Activated CD4-positive, alpha-beta T cell treated with anti-CD3 and anti-CD28 coated beads for 24 hours (primary cell): Measurements from ENCODE around the gene MGMT.

Experiments used
- DNase-seq, 2 donors: peaks; one replicate each; pipeline ENCODE4 v3.0.0-alpha.2; 2020; ENCODE audit warnings: low read depth in 2 of 2

Gene MGMT

GRCh38 chr10:129541748-129542487, 74.9 kb downstream of the MGMT start:
- DNase-seq = no peak

- no peak for DNase-seq
Measured at GRCh38 chr10:129542589-129542988, 75.5 kb downstream of the MGMT start.

- no peak for DNase-seq
Measured at GRCh38 chr10:129544205-129545202, 77.5 kb downstream of the MGMT start.

- DNase-seq = no peak
Measured at GRCh38 chr10:129545261-129545660, 78.2 kb downstream of the MGMT start.

GRCh38 chr10:129546106-129546505, 79.1 kb downstream of the MGMT start:
- DNase-seq = no peak

GRCh38 chr10:129547608-129548007, 80.6 kb downstream of the MGMT start:
- DNase-seq = no peak

GRCh38 chr10:129548600-129548999, 81.6 kb downstream of the MGMT start:
- DNase-seq = no peak

- no peak for DNase-seq
Measured at GRCh38 chr10:129550076-129550475, 83.0 kb downstream of the MGMT start.

GRCh38 chr10:129550658-129551057, 83.6 kb downstream of the MGMT start:
- DNase-seq = no peak

GRCh38 chr10:129552119-129552518, 85.1 kb downstream of the MGMT start:
- DNase-seq = no peak

GRCh38 chr10:129553928-129554327, 86.9 kb downstream of the MGMT start:
- no peak for DNase-seq

GRCh38 chr10:129556316-129556715, 89.3 kb downstream of the MGMT start:
- DNase-seq = no peak

- no peak for DNase-seq
Measured at GRCh38 chr10:129560361-129560760, 93.3 kb downstream of the MGMT start.

- DNase-seq = no peak
Measured at GRCh38 chr10:129562487-129562886, 95.4 kb downstream of the MGMT start.

GRCh38 chr10:129564923-129565322, 97.9 kb downstream of the MGMT start:
- DNase-seq = no peak

GRCh38 chr10:129568583-129569344, 101.7 kb downstream of the MGMT start:
- DNase-seq = no peak

GRCh38 chr10:129570185-129570584, 103.1 kb downstream of the MGMT start:
- no peak for DNase-seq

GRCh38 chr10:129579228-129579627, 112.2 kb downstream of the MGMT start:
- no peak for DNase-seq

- DNase-seq = no peak
Measured at GRCh38 chr10:129580010-129580409, 113.0 kb downstream of the MGMT start.

- no peak for DNase-seq
Measured at GRCh38 chr10:129580901-129581300, 113.9 kb downstream of the MGMT start.

GRCh38 chr10:129581827-129582411, 114.9 kb downstream of the MGMT start:
- DNase-seq = no peak

GRCh38 chr10:129583831-129584230, 116.8 kb downstream of the MGMT start:
- no peak for DNase-seq
